Measurements from ENCODE around the gene PMEPA1. TPM values are rescaled to one million over a fixed set of nuclear protein-coding genes. Genes with fewer than 3 reads are reported as not detected.
A peak's percentile ranks its signal among the peaks of the same experiment; 100 is the strongest.

The PMEPA1 gene
- total RNA-seq, 3 donors from 2014 or later (not counting 1 experiment from before 2014, with no cell fraction given), result 1.2 to 5.9 (median 2.4) TPM

- TF ChIP-seq CTCF (IDR thresholded peaks at IDR 0.05), result no peak
- Mint-ChIP-seq H3K4me1 (no peaks in the 10 kb centered on the region), H3K36me3 (no peaks in the 10 kb centered on the region), H3K27me3 (ENCODE audit: low read depth in 2 of 2) (peaks cover 7 to 21% of the 10 kb centered on the region in 2 donors), H3K4me3 (peak overlapping the region; percentile 6), H3K9me3 (no peaks in the 10 kb centered on the region), H3K27ac (no peak overlapping the region)
- H3K4me3 ChIP-seq (ENCODE audit: low read length), result no peak overlapping the region
- intact Hi-C loops (cut with micrococcal nuclease), result no loop called here
- no peak overlapping the region for H3K27ac ChIP-seq (ENCODE audit: low read length)
- no peaks in the 10 kb centered on the region for H3K27me3 ChIP-seq (ENCODE audit: control insufficient read depth, insufficient read depth, low read length)
- no peaks in the 10 kb centered on the region for H3K36me3 ChIP-seq (ENCODE audit: control insufficient read depth, insufficient read depth, low read length)
- DNase-seq (no peak), ATAC-seq (no peak)
- H3K4me1 ChIP-seq (ENCODE audit: control insufficient read depth, insufficient read depth, low read length), result peaks cover 8% of the 10 kb centered on the region
- H3K9me3 ChIP-seq (ENCODE audit: control insufficient read depth, insufficient read depth, low read length), result no peaks in the 10 kb centered on the region
- 67% methylated on average over 7 of the region's 7 CpGs for WGBS (ENCODE audit: insufficient coverage)
Observed at GRCh38 chr20:57693670-57694329, 16.0 kb downstream of the PMEPA1 start.

- WGBS (ENCODE audit: insufficient coverage), result 67% methylated on average over 20 of the region's 20 CpGs
- Histone ChIP-seq H3K4me1 (ENCODE audit: control insufficient read depth, insufficient read depth, low read length) (peaks cover 5% of the 10 kb centered on the region), H3K27ac (ENCODE audit: low read length) (no peak overlapping the region), H3K36me3 (ENCODE audit: control insufficient read depth, insufficient read depth, low read length) (no peaks in the 10 kb centered on the region), H3K27me3 (ENCODE audit: control insufficient read depth, insufficient read depth, low read length) (no peaks in the 10 kb centered on the region), H3K4me3 (ENCODE audit: low read length) (no peak overlapping the region), H3K9me3 (ENCODE audit: control insufficient read depth, insufficient read depth, low read length) (no peaks in the 10 kb centered on the region)
- Mint-ChIP-seq H3K9me3 (no peaks in the 10 kb centered on the region), H3K4me1 (no peaks in the 10 kb centered on the region), H3K36me3 (no peaks in the 10 kb centered on the region), H3K4me3 (no peak overlapping the region), H3K27me3 (ENCODE audit: low read depth in 2 of 2) (peaks cover 5 to 21% of the 10 kb centered on the region in 2 donors), H3K27ac (no peak overlapping the region)
- DNase-seq (peak in 1 of 2 donors; percentile 42), ATAC-seq (no peak)
- no peak for TF ChIP-seq CTCF (IDR thresholded peaks at IDR 0.05)
- intact Hi-C loops (cut with micrococcal nuclease), result no loop called here
Observed at GRCh38 chr20:57693002-57693582, 16.7 kb downstream of the PMEPA1 start.

- no peaks in the 10 kb centered on the region for H3K9me3 Mint-ChIP-seq
- ATAC-seq, result no peak
- Histone ChIP-seq H3K27ac (ENCODE audit: low read length) (no peak overlapping the region), H3K4me3 (ENCODE audit: low read length) (no peak overlapping the region), H3K36me3 (ENCODE audit: control insufficient read depth, insufficient read depth, low read length) (no peaks in the 10 kb centered on the region), H3K4me1 (ENCODE audit: control insufficient read depth, insufficient read depth, low read length) (peaks cover 5% of the 10 kb centered on the region), H3K27me3 (ENCODE audit: control insufficient read depth, insufficient read depth, low read length) (no peaks in the 10 kb centered on the region), H3K9me3 (ENCODE audit: control insufficient read depth, insufficient read depth, low read length) (no peaks in the 10 kb centered on the region)
- no peak for TF ChIP-seq CTCF (IDR thresholded peaks at IDR 0.05)
- intact Hi-C loops (cut with micrococcal nuclease), result no loop called here
- H3K27ac Mint-ChIP-seq, result no peak overlapping the region
- 81% methylated on average over 10 of the region's 10 CpGs for WGBS (ENCODE audit: insufficient coverage)
- DNase-seq, result no peak
- H3K36me3 Mint-ChIP-seq, result no peaks in the 10 kb centered on the region
- H3K4me1 Mint-ChIP-seq, result no peaks in the 10 kb centered on the region
- H3K27me3 Mint-ChIP-seq (ENCODE audit: low read depth in 2 of 2), result peaks cover 5 to 19% of the 10 kb centered on the region in 2 donors
- H3K4me3 Mint-ChIP-seq, result no peak overlapping the region
Observed at GRCh38 chr20:57692393-57692792, 17.4 kb downstream of the PMEPA1 start.

Measured in natural killer cell (primary cell).